NCI-H524 treated with DMSO at 0.1 percent for 48 hours (cell line): ENCODE measurements around the gene TECTA.

Experiments used
- DNase-seq: peaks from one replicate; lab custom pipeline; 2025; lab: John Stamatoyannopoulos, UW

The TECTA gene, protein sequence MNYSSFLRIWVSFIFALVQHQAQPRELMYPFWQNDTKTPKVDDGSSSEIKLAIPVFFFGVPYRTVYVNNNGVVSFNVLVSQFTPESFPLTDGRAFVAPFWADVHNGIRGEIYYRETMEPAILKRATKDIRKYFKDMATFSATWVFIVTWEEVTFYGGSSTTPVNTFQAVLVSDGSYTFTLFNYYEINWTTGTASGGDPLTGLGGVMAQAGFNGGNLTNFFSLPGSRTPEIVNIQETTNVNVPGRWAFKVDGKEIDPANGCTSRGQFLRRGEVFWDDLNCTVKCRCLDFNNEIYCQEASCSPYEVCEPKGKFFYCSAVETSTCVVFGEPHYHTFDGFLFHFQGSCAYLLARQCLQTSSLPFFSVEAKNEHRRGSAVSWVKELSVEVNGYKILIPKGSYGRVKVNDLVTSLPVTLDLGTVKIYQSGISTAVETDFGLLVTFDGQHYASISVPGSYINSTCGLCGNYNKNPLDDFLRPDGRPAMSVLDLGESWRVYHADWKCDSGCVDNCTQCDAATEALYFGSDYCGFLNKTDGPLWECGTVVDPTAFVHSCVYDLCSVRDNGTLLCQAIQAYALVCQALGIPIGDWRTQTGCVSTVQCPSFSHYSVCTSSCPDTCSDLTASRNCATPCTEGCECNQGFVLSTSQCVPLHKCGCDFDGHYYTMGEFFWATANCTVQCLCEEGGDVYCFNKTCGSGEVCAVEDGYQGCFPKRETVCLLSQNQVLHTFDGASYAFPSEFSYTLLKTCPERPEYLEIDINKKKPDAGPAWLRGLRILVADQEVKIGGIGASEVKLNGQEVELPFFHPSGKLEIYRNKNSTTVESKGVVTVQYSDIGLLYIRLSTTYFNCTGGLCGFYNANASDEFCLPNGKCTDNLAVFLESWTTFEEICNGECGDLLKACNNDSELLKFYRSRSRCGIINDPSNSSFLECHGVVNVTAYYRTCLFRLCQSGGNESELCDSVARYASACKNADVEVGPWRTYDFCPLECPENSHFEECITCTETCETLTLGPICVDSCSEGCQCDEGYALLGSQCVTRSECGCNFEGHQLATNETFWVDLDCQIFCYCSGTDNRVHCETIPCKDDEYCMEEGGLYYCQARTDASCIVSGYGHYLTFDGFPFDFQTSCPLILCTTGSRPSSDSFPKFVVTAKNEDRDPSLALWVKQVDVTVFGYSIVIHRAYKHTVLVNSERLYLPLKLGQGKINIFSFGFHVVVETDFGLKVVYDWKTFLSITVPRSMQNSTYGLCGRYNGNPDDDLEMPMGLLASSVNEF (N-terminal part only)

DNA sequence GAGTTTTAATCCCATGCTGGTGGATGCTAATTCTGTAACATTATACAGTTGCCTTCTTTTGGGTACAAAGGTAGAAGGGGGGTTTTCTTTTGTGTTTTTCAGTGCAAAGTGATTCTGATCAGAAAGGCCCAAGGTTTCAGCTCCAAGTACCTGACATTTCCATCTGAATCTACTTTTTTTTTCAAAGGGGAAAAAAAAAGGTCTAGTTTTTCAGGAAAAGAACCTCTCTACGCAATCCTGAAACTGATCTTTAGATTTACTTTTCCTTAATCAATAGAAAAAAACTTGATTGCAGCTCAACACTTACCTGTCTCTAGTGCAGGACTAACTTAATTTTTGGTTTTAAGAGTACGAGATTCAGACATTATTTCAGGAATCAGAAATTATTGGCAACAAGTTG, at the start of gene TECTA:
TSS of gene TECTA (plus strand) at position 301 of the 400 bp plus-strand sequence. CDS start 1,423 bp downstream, outside the sequence.
- DNase-seq, result no peak

DNA sequence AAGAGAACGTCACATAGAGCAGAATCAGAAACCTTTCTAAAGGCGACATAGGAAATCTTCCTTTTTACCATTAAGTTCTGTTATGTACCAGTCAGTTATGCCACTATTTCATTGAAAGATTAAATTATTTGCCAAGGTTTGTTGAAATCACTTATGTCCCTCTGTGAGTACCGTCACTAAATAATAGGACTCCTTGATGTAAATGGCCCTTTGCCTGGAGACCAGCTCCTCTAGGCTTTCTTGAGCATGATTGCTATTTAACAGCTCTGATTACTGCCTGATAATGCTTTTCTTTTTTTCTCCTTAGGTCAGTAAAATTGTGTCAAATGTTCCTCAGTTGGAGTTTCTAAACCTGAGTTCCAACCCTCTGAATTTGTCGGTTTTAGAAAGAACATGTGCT, 47.8 kb upstream of the TECTA start:
- no peak for DNase-seq

DNA sequence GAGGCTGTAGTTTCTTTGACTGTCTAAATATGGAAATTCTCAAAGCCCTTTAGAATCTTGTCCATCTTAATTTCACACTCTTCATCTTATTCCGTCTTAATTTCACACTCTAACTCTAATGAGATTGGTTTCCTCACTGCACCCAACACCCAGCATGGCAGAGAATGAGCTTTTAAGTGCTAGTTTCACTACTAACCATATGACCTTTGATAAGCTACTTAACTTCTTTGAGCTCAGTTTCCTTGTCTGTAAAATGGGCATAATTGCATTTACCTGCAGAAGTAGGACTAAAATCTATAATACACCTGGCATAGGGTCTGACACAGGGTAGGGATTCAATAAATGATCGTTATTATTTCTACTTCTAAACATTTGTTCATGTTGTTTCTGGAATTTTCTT, 46.8 kb upstream of the TECTA start:
- no peak for DNase-seq

DNA sequence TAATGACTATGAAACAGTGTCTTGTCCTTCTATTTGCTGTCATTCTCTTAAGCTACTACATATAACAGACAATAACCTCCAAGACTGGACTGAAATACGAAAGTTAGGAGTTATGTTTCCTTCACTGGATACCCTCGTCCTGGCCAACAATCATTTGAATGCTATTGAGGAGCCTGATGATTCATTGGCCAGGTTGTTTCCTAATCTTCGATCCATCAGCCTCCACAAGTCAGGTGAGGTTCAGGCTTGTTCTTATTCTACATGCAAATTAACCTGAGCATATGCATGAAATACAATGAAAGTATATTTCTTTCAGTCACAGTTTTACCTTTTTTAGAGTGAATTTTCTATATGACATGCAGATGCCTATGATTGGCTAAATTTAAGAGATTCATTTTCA, 46.0 kb upstream of the TECTA start:
- no peak for DNase-seq

DNA sequence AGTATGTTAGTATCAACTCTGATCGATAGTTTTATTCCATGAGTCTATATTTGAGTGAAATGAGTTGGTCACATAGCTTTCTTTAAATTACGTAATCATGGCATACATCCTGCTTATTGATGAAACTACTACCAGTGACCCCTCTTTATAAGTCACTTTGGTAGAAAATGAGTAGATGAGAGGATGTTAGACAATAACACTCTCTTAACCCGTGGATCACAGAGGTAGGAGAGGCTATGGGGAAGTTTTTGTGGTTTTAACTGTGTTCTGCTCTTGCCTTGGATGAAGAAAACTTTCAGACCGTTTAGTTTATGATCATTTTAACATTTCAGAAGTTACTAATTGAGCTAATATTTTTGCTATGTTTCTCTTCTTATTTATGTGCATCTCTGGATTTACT, 43.1 kb upstream of the TECTA start:
- no peak for DNase-seq

DNA sequence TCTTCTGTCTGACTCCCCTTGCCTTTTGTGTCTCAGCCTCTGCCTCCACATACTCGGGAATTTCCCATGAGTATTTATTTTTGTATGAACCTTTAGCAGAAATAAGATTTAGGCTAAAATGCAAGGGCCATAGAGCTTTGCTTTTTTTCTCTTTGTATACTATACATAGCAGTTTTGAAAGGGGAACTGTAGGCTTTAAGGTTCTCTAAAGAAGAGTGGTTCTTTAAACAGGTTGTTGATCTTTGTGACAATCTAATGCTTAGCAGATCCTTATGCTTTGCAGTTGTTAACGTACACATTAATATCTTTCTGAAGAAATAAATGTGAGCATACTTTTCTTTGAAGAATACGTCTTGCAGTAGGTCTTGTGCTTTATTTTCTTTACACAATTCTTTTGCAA, 42.1 kb upstream of the TECTA start:
- DNase-seq, result no peak

DNA sequence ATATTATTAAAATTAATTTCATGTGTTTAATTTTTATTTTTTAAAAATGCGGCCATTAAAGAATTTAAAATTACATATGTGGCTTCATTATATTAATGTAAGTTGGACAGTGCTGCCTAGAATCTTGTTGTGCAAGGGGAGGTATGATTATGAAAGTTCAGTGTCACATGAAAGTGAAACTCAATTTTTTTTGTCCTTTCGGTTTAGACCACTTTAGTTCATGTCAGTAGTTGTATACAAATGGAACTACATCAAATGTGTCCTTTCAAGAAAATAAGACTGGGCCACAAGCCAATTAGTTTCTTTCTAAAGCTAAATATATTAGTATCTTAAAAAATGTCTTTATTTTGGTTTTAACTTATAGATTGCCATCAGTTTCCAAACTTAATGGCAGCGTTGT, 41.4 kb upstream of the TECTA start:
- no peak for DNase-seq

DNA sequence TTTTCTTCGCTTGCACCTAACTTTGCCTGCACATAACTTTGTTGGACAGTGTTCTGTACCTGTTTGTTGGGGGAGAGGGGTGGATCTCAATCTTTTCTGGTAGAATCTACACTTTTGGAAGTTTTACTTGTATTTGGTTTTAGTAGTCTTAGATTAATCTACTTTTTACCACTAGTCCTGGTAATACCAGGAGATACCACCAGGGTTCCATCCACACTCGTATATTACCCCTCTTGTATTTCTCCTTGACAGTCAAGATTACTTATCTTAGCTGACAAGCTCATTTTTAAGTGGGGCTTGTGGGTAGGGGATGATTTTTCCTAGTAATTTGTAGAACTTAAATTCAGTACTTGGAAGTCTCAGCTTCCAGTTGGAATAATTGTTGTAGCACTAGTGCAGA, 37.3 kb upstream of the TECTA start:
- no peak for DNase-seq

DNA sequence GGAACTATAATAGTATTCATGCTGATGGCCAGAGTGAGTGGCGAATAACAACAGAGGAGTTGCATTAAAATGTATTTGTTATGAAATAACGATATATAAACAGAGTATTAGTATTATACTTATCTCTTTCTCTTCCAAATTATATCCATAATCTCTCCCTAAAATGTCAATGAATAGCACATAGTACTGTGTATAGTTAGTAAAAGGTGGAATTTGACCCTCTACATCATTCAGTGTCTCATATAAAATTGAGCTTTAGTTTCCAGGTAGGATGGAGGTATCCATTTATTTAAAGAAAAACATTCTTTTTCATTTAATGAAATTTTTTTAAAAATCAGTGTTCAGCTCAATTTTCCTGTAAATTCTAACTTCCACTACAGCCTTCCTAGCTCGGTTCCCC, 34.4 kb upstream of the TECTA start:
- no peak for DNase-seq

DNA sequence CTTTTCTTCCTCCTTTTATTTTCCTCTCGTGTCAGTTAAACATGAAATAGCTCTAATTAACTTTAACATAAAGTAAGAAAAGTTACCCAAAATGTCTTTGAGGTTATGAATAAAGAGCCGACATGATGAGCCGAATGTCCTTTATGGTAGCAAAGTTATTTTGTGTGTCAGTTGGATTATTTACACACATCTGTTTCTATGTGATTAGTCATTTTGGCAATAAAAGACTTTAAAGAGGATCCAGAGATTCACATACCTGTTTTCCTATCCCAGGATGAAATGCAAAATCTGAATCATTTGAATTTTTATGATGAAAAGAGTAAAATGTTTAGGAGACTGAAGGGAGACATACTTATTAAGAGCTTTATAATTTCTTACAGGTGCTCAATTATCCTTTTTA, 34.0 kb upstream of the TECTA start:
- no peak for DNase-seq

DNA sequence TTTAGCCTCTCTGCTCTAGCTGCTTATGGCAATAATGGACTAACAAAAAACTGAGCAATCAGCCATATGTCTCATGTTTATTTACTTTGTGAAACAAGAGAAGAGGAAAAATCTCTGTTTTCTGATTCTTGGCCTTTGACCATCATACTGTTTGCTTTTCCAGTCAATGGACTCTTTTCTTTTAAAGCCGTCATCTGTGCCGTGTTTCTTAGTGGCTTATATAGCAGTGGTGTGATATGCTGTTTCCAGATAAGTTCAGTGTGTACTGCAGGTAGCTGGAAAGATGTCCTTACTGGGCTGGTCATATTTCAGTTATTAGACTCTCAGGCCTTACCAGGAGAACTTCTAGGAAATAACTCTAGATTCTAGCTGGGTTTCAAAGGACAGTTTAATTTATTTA, 33.6 kb upstream of the TECTA start:
- DNase-seq, result no peak

DNA sequence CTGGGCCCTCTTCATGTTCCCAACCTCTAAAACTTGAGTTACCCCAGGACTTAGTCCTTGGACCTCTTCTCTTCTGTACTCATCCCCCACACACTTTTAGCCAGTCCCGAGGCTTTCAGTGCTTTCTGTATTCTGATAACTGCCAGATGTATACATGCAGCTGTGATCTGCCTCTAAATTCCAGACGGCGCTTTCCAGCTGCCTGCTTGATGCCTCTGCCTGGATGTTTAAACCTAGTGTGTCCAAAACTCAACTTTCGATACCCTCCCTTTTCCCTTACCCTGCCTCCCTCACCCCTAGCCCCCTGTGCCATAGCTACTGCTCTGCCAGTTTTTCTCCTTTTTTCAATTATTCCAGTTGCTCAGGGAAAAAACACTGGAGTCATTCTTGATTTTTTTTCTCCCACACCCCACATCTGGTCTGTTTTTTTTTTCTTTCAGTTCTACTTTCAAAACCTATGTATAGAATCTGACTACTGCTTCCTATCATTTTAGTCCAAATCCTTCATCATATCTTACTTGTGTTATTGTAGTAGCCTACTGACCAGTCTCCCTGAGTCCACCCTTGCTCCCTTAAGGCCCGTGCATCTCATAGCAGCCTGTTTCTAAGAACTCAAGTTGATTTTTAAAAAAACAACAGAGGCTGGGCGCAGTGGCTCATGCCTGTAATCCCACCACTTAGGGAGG, 32.9 kb upstream of the TECTA start:
- no peak for DNase-seq

DNA sequence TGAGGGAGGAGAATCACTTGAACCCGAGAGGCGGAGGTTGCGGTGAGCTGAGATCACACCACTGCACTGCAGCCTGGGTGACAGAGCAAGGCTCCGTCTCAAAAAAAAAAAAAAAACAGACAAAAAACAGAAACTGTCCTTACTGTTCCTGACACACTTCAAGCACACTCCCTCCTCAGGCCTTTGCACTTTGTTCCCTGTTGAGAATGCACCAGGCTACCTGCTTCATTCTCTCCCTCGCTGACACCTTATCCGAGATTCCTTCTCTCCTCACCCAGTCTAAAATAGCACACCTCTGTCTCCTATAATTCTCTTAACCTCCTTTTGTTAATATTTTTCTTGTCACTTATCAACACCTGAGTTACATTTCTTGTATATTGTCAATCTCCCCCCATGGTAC, 32.3 kb upstream of the TECTA start:
- DNase-seq, result no peak

DNA sequence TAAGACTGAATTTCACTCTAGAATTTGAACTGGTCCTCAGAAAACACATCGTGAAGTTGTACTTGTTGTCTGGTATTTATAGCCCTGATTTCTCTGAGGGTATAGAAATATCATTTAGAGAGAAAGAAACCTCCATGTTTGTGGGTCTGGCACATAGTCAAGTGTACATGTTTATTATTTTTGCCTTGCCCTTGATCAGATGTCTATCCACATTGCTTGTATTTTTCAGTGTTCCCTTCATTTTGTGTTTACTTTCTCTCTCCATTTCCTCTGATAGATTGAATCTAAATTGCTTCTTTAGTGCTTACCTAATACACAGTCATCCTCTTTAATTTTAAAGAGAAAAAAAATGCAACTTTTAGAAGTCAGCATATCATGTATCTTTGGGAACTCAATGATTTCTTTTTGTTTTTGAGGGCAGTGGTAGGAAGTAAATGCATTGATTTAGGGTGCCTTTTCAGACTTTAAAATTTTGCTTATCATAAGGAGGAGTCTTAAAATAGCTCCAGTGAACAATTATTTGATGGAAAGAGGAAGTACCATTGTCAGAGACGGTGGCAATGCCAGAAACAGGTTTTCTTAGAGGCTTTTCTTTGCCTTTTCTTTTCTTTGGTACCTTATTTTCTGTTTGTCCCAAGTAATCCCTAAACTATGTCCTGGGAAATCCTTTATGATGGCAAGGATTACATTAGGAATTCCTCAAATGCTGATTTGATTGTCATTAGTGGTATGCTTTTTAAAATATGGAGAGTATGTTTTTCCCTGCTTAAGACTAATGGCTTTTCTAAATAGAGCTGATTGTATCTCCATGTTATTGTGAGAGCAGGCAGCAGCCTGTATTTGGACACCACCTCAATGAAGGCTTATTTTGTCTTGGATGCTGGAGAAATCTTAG, 29.8 kb upstream of the TECTA start:
- no peak for DNase-seq

DNA sequence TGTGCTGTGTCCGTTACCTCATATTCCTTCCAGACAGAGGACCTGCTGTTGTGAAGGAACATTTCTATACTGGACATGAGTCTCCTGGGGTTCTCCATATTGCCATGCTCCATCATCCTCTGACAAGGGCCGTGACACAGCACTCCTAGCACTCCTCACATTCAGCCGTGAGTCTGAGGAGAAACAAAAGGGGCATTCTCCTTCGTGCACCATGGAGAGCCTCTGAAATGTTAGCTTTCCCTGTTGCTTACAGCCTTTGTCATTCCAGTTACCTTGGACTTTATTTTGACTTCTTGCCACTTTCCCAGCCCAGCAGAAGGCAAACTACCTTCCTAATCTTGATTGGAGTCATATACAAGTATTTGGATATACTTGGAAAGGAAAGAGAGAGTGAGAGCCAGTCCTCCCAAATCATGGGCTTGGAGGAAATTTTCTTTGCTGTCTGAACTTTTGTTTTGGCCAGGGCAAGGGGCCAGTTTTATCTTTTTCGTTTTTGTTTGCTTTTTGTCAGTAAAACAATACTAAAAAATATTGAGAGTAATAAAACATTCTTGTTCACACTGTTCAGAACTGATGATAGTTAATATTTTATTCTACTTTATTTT, 29.1 kb upstream of the TECTA start:
- no peak for DNase-seq

DNA sequence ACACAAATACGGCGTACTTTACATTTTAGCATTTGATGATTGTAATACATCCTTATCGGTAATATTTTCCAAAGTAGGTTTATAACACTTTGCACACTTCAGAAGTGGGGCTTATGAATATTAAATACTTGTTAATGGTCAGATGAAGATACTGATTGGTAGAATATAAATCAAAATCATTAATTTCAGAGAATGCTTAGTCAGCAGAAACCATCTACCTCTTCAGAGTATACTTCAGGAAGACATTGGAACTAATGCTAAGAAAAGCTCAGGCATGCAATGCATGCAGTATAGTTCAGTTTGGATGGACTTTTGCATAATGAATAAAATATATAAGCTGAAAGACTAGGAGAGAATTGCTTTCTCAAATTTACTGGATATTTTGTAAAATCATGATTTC, 19.7 kb upstream of the TECTA start:
- no peak for DNase-seq

DNA sequence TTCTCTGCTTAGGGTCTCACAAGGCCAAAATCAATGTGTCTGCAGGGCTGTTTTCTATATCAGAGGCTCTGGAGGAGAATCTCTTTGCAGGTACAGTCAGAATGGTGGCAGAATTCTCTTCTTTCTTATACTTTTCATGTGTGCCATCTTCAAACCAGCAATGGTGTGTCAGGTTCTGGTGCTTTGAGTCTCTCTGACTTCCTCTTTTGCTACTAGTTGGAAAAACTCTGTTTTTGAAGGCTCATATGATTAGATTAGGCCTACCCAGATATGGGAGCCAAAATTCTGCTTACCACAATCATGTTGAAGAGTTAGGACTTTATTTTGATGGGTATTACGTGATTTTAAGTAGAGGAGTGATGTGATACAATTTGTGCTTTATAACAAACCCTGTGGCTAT, 18.8 kb upstream of the TECTA start:
- no peak for DNase-seq

DNA sequence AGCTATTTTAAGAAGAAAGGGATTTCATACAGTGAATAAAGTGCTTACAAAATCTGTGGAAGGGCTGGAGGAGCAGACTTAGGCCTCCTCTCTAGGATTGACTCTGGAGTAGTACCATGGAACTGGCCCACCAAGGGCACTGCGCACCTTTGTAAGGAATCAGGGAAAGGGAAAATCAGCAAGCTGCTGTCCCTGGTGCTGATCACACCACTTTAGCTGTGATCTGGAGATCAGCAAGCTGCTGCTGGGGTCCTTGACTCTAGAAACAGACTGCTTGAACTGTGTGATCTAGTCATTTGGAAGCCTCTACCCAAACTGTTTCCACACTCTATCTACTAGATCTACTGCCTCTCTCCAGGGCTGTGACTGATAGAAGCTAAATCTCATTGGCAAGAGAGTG, 18.4 kb upstream of the TECTA start:
- DNase-seq, result no peak

DNA sequence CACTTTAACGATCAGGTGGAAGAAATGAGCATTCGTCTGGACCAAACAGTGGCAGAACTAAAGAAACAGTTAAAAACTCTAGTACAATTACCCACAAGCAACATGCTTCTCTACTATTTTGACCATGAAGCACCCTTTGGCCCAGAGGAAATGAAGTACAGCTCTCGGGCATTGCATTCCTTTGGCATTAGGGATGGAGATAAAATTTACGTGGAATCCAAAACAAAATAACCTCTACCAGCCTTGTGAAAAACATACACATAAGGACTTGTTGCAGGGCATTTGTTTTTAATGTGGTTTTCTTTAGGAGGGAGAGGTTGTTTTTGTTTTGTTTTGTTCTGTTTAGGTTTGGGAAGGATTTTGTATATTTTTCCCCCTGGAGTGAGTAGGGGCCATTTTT, 14.2 kb upstream of the TECTA start:
- DNase-seq, result no peak

DNA sequence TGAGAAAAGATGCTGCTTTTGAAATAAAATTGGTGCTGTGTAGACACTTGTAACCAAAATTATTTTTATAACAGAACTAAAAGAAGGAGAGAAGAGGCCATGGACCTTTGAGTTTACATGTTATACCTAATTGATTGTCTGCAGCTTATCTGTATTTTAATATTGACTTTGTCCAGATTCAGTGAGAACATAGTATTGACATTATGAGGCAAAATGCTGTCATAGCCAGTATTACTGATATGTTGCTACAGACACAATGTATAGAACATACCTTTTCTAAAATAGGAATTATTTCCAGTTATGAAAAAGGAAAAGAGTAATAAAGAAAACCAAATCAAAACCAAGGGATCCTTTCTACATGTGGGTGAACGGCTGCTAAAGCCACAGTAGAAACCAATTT, 11.5 kb upstream of the TECTA start:
- DNase-seq, result no peak
